SK-N-SH treated with all-trans-retinoic acid at 6 μM for 48 hours (cell line): ENCODE data around the gene LRRC4C.

Experiments used
- ARNTL ChIP-seq: fragments of 450-650 bp; formaldehyde crosslinking; IDR thresholded peaks from 2 replicates; pipeline ENCODE4 v1.5.0; 2020; ENCODE audit warnings: low read depth, mild to moderate bottlenecking, moderate library complexity, borderline replicate concordance
- BACH2 ChIP-seq: fragments of 250-450 bp; sonication (Bioruptor Pico); IDR thresholded peaks from 2 replicates; pipeline ENCODE4 v1.9.0; 2021; ENCODE audit warnings: mild to moderate bottlenecking, borderline replicate concordance
- ZC3H10 ChIP-seq: fragments of 250-450 bp; sonication (Bioruptor Pico); IDR thresholded peaks from 2 replicates; pipeline ENCODE4 v1.5.1; 2021; ENCODE audit warnings: mild to moderate bottlenecking, moderate library complexity

GRCh38 chr11:40825201-40825834 lies 634.1 kb downstream of the LRRC4C start:
- TF ChIP-seq ARNTL (CRISPR knock-in tag) (no peak), ZC3H10 (CRISPR knock-in tag) (no peak), BACH2 (CRISPR knock-in tag) (no peak)
